GM18508 (cell line): ENCODE data around the gene IFNL3.
"Not testable (repeated sequence)": the region's sequence is repeated elsewhere in the genome, so short reads cannot be mapped to it uniquely, and the experiment has no call there.

Source experiments
- ATAC-seq: cut with Tn5 transposase; IDR thresholded peaks from one replicate; pipeline ENCODE4 v1.9.1; 2021; ENCODE audit warnings: moderate number of reproducible peaks; ENCODE audit not compliant: insufficient read depth, unreplicated experiment

Gene IFNL3

DNA sequence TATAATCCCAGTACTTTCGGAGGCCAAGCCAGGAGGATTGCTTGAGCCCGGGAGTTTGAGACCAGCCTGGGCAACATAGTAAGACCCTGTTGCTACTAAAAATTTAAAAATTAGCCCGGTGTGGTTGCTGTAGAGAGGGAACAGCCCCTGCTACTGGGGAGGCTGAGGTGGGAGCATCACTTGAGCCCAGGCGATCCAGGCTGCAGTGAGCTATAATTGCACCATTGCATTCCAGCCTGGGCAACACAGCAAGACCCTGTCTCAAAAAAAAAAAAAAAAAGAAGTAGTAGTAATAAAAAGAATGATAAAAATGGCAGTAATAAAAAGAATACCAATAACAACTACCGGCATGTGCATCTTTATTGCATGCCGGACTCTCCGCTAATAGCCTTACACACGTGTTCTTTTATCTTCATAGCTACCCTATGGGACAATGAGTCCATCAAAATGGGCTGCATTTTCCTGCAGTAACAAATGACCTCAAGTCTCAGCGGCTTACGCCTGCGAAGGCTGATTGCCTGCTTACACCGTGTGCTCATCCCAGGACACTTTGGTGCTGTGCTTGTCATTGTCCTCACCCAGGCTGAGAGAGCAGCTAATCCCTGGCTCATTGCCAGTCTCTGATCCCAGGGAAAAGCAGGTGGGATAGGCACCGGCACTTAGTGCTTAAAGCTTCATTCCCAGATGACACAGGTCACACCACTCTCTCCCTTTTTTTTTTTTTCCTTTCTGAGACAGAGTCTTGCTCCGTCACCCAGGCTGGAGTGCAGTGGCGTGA is 26.4 kb downstream of the IFNL3 start:
- no peak for ATAC-seq

DNA sequence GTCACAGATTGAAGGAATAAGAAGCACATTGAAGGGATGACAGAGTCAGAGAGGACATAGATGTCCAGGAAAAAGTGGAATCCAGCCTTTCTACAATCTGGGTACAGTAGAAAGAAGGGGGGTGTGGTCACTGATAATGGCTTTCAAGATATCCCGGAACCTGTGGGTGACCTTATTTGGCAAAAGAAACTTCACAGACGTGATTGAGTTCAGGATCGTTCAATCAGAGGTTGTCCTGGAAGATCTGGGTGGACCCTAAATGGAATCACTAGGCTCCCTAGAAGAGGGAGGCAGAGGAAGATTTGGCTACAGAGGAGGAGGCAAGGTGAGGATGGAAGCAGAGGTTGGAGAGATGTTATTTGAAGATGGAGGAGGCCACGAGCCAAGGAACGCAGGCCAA is 27.7 kb downstream of the IFNL3 start:
- no peak for ATAC-seq

DNA sequence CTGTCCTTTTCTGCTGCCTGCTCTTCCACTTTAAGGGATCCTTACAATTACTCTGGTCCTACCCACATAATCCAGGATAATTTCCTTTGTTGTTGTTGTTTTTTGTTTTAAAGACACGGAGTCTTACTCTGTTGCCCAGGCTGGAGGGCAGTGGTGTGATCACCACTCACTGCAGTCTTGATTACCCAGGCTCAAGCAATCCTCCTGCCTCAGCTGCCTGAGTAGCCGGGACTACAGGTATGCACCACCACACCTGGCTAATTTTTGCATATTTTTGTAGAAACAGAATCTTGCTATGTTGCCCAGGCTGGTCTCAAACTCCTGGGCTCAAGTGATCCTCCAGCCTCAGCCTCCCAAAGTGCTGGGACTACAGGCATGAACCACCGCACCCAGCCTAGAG is 29.5 kb downstream of the IFNL3 start:
- not testable (repeated sequence) for ATAC-seq

DNA sequence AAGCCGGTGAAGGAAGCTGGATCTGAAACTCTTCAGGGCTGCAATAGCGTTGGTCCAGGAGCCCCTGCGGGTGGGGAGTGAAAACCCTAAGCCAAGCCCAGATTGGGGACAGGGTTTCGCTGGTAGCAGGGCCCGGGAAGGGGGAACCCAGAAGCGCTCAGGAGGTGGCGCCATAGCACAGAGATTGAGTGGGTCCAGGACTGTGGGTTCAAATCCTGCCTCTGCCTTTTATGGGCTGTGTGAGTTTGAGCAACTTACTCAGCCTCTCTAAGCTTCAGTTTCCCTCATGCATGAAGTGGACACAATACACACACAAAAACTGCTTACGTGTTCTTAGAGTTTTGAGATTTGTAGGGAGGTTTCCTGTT is 32.4 kb downstream of the IFNL3 start:
- ATAC-seq, result no peak

DNA sequence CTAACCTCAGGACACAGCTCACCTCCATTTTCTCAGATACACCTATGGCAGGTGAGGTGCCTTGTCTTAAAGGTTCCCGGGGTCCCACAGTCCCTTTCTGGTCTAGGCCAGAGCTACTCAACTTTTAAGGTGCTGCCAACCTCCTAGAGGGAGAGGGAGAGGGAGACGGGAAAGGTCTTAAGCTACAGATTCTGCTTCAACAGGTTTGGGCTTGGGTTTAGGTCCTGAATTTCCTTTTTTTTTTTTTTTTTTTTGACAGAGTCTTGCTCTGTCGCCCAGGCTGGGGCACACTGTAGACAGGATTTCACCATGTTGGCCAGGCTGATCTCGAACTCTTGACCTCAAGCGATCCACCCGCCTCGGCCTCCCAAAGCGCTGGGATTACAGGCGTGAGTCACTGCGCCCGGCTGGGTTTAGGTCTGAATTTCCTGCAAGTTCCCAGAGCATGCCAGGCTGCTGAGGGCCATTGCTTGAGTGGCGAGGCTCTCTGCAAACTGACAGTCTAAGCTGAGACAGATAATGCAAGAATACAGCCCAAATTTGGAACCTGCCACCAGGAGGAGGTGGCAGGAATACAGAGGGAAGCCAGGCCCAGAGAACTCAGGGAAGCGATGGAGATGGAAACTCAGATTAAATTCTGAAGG is 33.0 kb downstream of the IFNL3 start:
- no peak for ATAC-seq

DNA sequence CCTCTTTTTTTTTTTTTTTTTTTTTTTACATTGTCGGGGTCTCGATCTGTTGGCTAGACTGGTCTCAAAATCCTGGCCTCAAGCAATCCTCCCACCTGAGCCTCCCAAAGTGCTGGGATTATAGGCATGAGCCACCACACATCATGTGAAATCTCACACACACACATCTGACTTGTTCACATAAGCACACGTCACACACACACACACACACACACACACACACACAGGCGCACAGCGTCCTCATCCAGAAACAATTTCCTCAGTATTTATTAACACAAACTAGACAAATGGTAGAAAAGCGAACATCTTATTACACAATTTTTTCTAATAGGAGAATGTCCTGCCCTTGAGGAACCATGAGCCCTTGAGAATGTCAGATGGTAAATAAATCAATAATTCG is 35.6 kb downstream of the IFNL3 start:
- no peak for ATAC-seq

DNA sequence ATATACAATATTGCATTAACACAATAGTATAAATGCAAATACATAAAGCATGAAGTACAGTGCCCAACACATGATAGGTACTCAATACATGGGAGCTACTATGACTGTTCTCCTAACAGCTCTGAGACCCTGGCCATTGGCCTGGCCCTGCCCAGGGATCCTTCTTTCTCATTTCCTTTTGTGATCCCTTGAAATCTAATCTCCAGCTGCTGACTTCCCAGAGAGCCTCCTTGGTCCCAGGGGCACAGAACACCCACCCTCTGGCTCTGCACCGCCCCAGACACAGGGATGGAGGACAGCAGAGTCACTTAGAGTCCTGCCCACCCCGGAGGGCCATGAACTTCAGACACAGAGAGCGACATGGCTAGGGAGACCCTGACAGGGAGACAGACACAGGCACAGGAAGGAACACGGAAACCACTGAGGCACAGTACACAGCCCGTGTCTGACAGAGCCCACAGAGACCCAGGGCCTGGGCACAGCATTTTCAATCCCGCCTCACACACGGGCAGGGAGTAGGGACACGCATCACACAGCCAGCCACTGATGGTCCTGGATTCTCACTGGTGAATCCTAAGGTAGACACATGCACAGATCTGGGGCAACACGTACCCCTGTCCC is 36.5 kb downstream of the IFNL3 start:
- no peak for ATAC-seq

DNA sequence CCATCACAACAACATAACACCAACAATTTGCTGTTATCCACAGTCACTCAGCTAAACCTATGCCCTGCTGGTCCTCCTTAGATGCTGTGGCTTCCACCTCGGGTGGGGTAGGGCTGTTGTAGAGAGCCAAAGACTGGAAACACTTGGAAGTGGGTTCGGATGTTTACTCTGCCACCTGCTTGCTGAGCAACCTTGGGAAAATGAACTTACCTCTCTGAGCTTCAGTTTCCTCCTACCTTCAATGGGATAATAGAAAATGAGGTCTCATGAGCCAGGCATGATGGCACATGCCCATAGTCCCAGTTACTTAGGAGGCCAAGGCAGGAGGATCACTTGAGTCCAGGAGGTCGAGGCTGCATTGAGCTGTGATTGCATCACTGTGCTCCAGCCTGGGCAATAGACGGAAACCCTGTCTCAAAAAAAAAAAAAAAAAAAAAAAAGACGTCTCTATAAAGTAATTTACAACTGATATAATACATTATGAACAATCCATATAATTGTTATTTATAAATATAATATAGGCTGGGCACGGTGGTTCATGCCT is 37.4 kb downstream of the IFNL3 start:
- no peak for ATAC-seq

DNA sequence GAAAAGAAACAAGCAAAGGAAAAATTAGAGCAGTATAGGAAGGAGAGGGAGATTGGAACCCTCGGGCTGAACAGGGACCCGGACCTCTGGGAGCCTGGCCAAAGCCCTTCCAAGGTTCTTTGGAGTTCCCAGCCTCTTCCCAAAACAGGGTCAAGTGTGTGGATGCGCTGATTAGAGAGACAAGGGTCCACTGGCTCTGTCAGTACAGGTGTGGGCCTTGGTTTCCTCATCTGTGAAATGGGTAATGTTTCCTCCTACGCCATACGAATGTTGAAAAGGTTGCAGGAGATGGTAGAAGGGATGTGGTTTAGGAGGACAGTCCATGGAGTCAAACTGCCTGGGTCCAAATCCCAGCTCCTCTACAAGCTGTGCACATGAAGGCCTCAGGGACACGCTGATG is 38.7 kb downstream of the IFNL3 start:
- ATAC-seq, result no peak

DNA sequence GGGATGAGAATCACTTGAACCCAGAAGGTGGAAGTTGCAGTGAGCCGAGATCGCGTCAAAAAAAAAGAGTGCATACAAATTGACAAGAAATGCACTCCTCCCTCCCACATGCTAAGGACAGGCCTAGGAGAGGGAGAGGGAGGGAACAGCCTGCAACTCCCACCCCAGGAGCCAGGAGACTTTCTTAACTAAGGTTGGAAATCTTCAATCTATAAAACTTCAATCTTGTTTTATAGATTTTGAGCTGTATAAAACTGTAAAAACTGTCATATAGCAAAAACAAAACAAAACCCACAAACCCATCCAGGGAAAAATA is 39.4 kb downstream of the IFNL3 start:
- no peak for ATAC-seq

DNA sequence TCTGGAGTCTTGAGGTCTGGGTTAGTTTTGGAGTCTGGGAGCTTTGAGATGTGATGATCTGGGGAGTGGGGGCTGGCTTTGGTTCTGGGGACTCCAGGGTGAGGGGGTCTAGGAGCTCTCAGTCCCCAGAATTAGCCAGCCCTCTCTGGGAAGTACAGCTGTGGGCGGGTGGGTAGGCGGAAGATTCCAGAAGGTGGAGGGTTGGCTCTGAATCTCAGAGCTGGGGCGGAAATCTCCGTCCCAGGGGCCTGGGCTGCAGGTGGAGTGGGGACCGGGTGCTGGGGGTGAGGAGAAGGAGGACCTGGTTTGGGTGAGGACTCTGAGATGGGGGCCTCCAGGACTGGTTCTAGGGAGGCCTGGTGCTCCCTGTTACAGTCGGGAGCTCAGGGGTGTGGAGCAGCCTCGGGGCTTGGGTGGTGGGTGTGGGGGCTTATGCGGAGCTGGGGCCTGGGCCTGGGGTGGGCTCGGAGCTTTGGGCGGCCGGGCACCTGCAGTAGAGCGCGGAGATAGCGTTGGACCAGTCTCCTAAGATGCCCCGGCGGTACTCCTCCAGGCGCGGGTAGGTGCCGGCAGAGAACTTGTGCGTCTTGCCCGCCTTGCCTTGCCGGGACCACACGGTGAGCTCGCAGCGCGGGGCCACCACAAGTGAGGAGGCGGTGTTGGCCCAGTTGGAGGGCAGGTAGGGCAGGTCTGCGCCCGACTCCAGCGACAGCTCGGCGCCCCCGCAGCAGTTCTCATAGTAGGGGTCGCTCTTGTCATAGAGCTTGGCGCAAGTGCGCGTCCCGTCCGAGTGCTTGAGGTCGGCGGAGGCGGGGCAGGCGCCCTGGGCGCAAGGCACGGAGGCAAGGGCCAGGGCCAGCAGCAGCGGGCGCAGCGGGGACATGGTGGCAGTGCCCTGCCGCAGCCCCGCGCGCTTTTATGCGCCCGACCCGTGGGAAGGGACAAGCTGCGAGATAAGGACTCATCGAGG is 41.1 kb downstream of the IFNL3 start, which contains the start of gene SYCN:
Gene SYCN (minus strand): TSS at position 892 of the 970 bp plus-strand sequence. CDS start 9 bp downstream, at position 883.
- ATAC-seq, result no peak

DNA sequence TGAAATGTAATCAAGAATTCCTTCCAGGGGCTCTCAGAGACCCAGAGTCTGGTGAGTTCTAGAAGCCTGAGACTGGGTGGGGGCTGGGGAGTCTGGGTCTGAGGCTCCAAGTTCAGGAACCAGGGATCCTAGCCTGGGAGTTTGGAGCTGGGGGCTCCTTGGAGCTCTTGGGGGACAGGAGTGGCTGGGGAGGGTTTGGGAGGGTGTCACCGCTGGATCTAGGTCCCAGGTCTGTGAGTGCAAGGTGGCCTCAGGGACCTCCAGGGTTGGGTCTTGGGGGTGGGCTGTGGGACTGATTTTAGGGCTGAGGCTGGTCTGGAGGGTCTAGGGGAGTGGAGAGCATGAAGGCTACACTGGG is 41.8 kb downstream of the IFNL3 start:
- no peak for ATAC-seq

DNA sequence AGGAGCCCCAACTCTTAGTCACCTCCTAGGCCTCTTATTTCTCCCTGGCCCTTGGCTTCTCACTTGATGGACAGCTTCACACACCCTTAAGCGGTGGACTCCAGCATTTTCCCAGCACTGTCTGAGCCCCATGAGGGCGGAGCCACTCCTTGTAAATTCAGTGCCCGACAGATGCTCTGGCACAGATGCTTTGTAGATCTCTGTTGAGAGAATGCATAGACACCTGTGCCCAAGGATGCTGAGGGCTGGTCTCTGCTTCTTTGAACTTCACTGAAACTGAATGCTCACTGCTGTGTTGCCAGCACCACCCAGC is 44.0 kb downstream of the IFNL3 start:
- ATAC-seq, result no peak

DNA sequence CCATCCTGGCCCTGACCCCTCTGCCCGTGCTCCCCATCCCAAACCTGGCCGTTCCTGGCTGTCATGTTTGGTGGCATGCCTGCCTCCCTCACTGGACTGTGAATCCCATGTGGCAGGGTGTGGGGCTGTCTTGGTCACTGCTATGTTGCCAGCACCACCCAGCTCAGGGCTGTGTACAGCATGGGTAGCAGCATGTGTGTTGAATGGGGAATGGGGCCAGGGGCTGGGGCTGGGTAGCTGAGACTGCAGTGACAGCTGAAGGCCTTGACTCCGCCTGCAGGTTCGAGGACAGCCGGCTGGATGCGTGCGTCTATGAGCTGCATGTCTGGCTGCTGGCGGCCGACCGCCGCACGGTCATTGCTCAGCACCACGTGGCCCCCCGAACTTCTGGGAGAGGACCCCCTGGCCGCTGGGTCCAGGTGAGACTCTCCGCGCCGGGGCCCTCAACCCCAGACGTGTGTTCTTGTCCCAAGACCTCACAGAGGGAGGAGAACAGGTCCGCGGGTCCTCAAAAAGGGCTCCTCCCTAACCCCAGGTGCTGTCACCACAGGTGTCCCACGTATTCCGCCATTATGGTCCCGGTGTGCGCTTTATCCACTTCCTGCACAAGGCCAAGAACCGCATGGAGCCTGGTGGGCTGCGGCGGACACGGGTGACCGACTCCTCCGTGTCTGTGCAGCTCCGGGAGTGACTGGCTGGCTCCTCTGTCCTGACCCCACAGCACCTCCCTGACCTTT is 44.6 kb downstream of the IFNL3 start:
- ATAC-seq, result no peak

DNA sequence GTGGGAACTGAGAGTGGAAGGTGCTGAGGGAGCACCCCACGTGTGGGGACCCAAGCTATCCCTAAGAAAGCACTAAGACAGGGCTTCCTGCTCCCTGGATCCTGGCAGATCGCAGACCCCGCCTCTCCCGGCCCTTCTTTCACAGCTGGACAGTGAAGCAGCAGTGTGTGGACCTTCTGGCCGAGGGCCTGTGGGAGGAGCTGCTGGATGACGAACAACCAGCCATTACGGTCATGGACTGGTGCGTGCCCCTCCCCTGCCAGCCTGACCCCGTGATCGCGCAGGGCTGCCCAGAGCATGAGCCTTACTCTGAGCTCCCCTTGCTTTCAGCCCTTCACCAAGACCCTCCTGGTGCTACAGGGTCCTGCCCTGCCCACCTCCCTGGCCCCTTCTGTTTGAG is 45.8 kb downstream of the IFNL3 start:
- ATAC-seq, result no peak

DNA sequence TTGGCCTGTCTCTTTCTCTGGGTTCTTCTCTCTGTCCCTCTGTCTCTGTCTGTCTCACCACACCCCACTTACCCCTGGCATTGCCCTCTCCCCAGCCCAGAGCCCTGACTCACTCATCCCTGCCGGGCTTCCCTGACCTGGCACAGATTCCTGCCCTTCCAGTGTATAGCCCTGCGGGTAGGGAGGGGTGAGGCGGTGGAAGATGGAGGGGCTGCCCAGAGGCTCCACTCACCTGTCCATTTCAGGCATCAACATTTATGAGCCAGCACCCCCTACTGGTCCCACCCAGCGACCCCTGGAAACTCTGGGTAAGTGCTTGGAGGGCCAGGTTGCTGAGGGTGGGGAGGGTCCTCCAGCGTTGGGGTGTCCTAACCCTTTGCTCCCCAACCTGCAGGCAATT is 47.0 kb downstream of the IFNL3 start:
- no peak for ATAC-seq

DNA sequence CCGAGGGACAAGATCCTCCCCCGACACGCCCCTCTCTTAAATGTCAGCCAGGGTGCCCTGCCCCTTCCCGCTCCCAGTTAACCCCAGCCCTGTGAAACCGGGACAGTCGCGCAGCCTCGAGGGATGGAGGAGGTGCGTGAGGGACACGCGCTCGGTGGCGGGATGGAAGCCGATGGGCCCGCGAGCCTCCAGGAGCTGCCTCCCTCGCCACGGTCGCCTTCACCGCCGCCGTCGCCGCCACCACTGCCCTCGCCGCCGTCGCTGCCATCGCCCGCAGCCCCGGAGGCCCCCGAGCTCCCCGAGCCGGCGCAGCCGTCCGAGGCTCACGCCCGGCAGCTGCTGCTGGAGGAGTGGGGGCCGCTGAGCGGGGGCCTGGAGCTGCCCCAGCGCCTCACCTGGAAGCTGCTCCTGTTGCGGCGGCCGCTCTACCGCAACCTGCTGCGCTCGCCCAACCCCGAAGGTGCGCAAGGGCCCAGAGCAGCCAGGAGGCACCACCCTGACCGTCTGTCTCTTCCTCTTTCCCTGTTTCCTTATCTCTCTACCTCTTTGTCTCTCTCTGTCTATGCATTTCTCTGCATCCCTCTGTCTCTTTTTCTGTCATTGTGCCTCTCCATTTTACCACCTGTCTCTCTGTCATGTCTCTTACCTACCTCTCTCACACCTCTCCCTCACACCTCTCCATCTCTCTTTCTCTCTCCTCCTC is 47.8 kb downstream of the IFNL3 start, which contains the start of gene NCCRP1:
Gene NCCRP1 (plus strand): TSS at position 105 of the 703 bp plus-strand sequence. CDS start 19 bp downstream, at position 124.
- ATAC-seq, result no peak

DNA sequence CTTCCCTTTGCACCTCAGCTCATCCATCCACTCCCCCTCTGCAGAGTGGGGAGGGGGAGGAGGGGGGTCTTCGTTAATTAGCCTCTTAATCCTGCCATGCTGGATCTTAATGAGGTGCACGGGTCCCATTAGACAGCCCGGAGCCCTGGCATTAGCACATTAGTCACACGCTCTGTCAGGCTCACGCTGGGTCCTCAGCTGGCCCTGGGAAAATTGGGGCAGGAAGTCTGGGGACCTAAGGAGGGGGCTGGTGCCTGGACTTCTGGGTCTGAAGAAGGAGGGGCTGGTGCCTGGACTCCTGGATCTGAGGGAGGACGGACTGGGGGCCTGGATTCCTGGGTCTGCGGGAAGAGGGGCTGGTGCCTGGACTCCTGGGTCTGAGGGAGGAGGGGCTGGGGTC is 48.5 kb downstream of the IFNL3 start:
- ATAC-seq, result no peak

DNA sequence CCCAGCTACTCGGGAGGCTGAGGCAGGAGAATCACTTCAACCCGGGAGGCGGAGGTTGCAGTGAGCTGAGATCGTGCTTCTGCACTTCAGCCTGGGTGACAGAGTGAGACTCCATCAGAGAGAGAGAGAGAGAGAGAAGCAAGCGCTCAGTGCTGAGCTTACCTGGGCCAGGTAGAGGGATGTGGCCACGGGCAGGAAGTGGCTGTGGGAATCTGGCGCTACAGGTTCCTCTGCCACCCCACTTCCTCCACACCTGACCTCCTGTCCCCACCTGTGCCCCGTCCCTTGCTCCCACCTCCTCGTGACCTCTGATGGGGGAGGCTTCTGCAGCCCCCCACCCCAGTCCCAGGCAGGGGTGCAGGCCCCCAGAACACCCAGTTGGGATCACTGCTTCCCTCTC is 49.1 kb downstream of the IFNL3 start:
- ATAC-seq, result no peak
